Stimulated activated CD4-positive, alpha-beta T cell treated with anti-CD3 and anti-CD28 coated beads, Interleukin-2, amount 100 ng/mL, for 24 hours (primary cell): ENCODE results near the gene SPATA6L.

Experiments used
- DNase-seq, 2 donors: peaks; one replicate each; pipeline ENCODE4 v3.0.0-alpha.2; 2020

The SPATA6L gene

GRCh38 chr9:4581861-4582565 lies 84.3 kb downstream of the SPATA6L start:
- DNase-seq: no peak

- no peak for DNase-seq
Measured at GRCh38 chr9:4581035-4581760, 85.1 kb downstream of the SPATA6L start.

- no peak for DNase-seq
Measured at GRCh38 chr9:4579001-4579400, 87.3 kb downstream of the SPATA6L start.

GRCh38 chr9:4576448-4576847 lies 89.8 kb downstream of the SPATA6L start:
- DNase-seq: no peak

- no peak for DNase-seq
Measured at GRCh38 chr9:4575997-4576396, 90.3 kb downstream of the SPATA6L start.

GRCh38 chr9:4574657-4575243 lies 91.5 kb downstream of the SPATA6L start:
- no peak for DNase-seq

GRCh38 chr9:4573634-4574389 lies 92.5 kb downstream of the SPATA6L start:
- no peak for DNase-seq

GRCh38 chr9:4573176-4573575 lies 93.1 kb downstream of the SPATA6L start:
- DNase-seq: no peak

GRCh38 chr9:4572184-4572826 lies 94.0 kb downstream of the SPATA6L start:
- DNase-seq: peak in 1 of 2 donors; percentile 9

GRCh38 chr9:4569101-4569500 lies 97.2 kb downstream of the SPATA6L start:
- no peak for DNase-seq

- DNase-seq: no peak
Measured at GRCh38 chr9:4567601-4568000, 98.7 kb downstream of the SPATA6L start.

GRCh38 chr9:4566806-4567205 lies 99.5 kb downstream of the SPATA6L start:
- no peak for DNase-seq

- no peak for DNase-seq
Measured at GRCh38 chr9:4563105-4563504, 103.2 kb downstream of the SPATA6L start.

- no peak for DNase-seq
Measured at GRCh38 chr9:4559261-4560182, 106.8 kb downstream of the SPATA6L start.

- DNase-seq: no peak
Measured at GRCh38 chr9:4558371-4558998, 107.8 kb downstream of the SPATA6L start.

GRCh38 chr9:4555236-4555635 lies 111.0 kb downstream of the SPATA6L start:
- DNase-seq: no peak

GRCh38 chr9:4553951-4554381 lies 112.3 kb downstream of the SPATA6L start:
- DNase-seq: no peak

- no peak for DNase-seq
Measured at GRCh38 chr9:4550777-4551484, 115.3 kb downstream of the SPATA6L start.

GRCh38 chr9:4549751-4550295 lies 116.5 kb downstream of the SPATA6L start:
- DNase-seq: no peak
